Effector memory CD4-positive, alpha-beta T cell (primary cell): Measurements from ENCODE around the gene SLC5A5.
A peak's percentile ranks its signal among the peaks of the same experiment; 100 is the strongest.

Experiments
- DNase-seq, 3 donors: peaks; one replicate each; pipeline ENCODE4 v3.0.0-alpha.2; 2020
- H3K27ac ChIP-seq: 2 replicates; pipeline ENCODE4 v1.7.0; 2013; ENCODE audit warnings: mild to moderate bottlenecking, low read length, moderate library complexity; ENCODE audit not compliant: insufficient read depth, poor library complexity, severe bottlenecking
- H3K27me3 ChIP-seq: replicated peaks from 2 replicates; pipeline ENCODE4 v1.7.0; 2013; ENCODE audit warnings: mild to moderate bottlenecking, low read length; ENCODE audit not compliant: insufficient read depth, control insufficient read depth, poor library complexity, severe bottlenecking
- H3K36me3 ChIP-seq: 2 replicates; pipeline ENCODE4 v1.7.0; 2013; ENCODE audit warnings: mild to moderate bottlenecking, low read length, moderate library complexity; ENCODE audit not compliant: control insufficient read depth, insufficient read depth
- H3K4me1 ChIP-seq: 2 replicates; pipeline ENCODE4 v1.7.0; 2013; ENCODE audit warnings: low read length, mild to moderate bottlenecking; ENCODE audit not compliant: control insufficient read depth, insufficient read depth, poor library complexity, severe bottlenecking
- H3K4me3 ChIP-seq: 2 replicates; pipeline ENCODE4 v1.7.0; 2013; ENCODE audit warnings: low read length, low read depth, mild to moderate bottlenecking; ENCODE audit not compliant: insufficient read depth, poor library complexity, severe bottlenecking
- H3K9me3 ChIP-seq: 2 replicates; pipeline ENCODE4 v1.7.0; 2013; ENCODE audit warnings: mild to moderate bottlenecking, low read length, moderate library complexity; ENCODE audit not compliant: control insufficient read depth
- total RNA-seq, 3 donors: gene quantifications; one replicate each; lab custom pipeline; 2026; lab: John Stamatoyannopoulos, UW

Gene SLC5A5
- 2.1 to 5.7 (median 3.9) reads per million in 3 donors for total RNA-seq

DNA sequence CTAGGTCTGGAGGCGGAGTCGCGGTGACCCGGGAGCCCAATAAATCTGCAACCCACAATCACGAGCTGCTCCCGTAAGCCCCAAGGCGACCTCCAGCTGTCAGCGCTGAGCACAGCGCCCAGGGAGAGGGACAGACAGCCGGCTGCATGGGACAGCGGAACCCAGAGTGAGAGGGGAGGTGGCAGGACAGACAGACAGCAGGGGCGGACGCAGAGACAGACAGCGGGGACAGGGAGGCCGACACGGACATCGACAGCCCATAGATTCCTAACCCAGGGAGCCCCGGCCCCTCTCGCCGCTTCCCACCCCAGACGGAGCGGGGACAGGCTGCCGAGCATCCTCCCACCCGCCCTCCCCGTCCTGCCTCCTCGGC lies at the start of gene SLC5A5:
SLC5A5 (plus strand) TSS at position 68 of the 373 bp plus-strand sequence. CDS start 375 bp downstream, outside the sequence.
- Histone ChIP-seq H3K27me3 (no peaks in the 10 kb centered on the region), H3K36me3 (no peaks in the 10 kb centered on the region), H3K27ac (peak within 1 kb of the TSS; percentile 53), H3K9me3 (no peaks in the 10 kb centered on the region), H3K4me1 (peaks cover 22% of the 10 kb centered on the region), H3K4me3 (peak within 1 kb of the TSS; percentile 56)
- no peak for DNase-seq

GRCh38 chr19:17824339-17824738 lies 47.4 kb upstream of the SLC5A5 start:
- no peaks in the 10 kb centered on the region for H3K27me3 ChIP-seq
- H3K36me3 ChIP-seq: peaks cover 19% of the 10 kb centered on the region
- no peaks in the 10 kb centered on the region for H3K9me3 ChIP-seq
- DNase-seq: no peak
- no peaks in the 10 kb centered on the region for H3K4me1 ChIP-seq
- H3K27ac ChIP-seq: no peak overlapping the region
- no peak overlapping the region for H3K4me3 ChIP-seq

DNA sequence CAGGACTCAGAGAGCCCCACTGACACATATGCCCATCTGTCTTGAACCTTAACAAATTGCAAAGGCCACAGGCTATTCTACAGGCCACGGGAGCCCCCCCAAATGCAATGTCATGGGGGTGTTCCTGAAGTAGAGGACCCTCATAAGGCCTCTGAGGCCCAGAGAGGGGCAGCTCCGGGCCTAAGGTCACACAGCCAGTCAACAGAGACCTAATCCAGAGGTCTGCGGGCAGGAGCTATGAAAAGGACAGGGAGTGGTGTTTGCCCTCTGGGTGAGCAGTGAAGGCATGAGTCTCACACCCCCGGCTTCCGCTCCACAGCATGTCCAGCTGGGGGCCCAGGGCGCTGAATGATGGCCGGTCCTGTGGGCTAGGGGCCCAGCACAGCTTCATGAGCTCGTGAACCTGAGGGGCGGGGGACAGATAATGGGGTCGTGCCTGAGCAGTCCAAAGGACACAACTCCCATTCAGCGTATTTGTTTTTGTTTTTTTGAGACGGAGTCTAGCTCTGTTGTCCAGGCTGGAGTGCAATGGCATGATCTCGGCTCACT lies 45.2 kb upstream of the SLC5A5 start:
- Histone ChIP-seq H3K36me3 (peaks cover 38% of the 10 kb centered on the region), H3K4me3 (no peak overlapping the region), H3K9me3 (no peaks in the 10 kb centered on the region), H3K27me3 (no peaks in the 10 kb centered on the region), H3K4me1 (no peaks in the 10 kb centered on the region), H3K27ac (no peak overlapping the region)
- DNase-seq: no peak

DNA sequence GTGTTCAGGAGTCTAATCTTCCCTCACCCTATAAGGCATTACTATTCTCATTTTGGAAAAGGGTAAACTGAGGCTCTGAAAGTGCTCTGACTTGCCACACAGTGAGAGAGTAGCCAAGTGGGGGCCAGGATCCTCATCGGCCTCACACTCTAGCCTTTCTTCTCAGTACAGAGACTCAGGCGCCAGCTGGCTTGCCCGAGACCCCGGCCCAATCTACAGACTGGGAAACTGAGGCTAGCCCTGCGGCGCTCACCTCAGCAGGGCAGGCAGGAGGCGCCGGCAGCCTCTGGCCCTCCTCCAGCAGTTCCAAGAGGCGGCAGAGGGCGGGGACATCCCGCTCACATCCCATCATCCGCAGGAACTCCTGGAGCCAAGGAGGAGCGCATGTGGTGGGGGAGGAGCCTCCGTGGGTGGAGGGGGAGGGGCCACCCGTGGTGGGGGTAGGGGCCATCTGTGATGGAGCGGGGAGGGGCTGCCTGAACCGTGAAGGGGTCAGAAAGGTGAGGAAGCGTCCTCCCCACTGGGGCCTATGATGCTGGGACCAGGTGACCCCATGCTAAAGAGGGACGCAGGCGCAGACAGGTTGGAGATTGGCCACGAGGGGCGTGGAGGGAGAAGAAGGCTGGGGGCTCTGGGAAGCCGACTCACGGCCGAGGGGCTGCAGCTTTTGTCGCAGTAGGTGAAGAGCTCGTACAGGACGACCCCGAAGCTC lies 41.7 kb upstream of the SLC5A5 start:
- no peaks in the 10 kb centered on the region for H3K4me1 ChIP-seq
- H3K36me3 ChIP-seq: peaks cover 63% of the 10 kb centered on the region
- H3K27me3 ChIP-seq: no peaks in the 10 kb centered on the region
- no peak for DNase-seq
- H3K4me3 ChIP-seq: no peak overlapping the region
- no peak overlapping the region for H3K27ac ChIP-seq
- no peaks in the 10 kb centered on the region for H3K9me3 ChIP-seq

DNA sequence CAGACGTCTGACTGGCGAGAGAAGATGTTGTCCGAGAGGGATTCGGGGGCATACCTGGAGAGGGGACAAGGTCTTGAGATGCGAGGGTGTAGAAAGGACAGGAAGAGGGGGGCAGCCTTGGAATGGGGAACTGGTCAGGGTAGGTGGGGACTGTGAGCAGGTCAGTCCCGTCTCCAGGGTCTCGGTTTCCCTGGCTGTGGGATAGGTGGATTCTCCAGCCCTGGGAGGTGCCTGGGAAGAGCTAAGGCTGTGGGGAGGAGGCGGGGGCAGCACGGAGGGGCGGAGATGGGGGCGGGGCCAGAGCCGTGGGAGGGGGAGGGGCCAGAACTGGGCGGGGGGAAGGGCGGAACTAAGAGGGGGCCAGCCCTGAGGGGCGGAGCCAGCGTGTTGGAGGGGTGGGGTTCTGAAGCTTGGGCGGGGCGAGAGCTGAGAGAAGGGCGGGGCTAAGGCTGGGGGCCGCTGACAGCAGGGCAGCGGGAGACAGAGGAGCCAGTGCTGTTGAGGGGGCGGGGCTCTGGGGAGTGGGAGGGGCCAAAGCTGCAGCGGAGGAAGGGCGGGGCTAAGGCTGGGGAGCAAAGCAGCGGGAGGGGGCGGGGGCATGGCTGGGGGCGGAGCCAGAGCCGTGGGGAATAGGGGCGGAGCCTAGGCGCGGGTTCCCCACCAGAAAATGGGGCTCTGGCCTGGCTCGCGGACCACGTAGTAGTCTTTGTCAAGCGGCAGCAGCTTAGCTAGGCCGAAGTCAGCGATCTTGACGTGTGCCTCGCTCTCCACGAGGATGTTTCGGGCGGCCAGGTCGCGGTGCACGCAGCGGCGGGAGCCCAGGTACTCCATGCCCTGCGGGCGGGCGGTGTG lies 41.0 kb upstream of the SLC5A5 start:
- peak; percentile 9 to 42 (median 24) for DNase-seq
- no peaks in the 10 kb centered on the region for H3K4me1 ChIP-seq
- H3K9me3 ChIP-seq: no peaks in the 10 kb centered on the region
- H3K27ac ChIP-seq: no peak overlapping the region
- H3K4me3 ChIP-seq: no peak overlapping the region
- no peaks in the 10 kb centered on the region for H3K27me3 ChIP-seq
- H3K36me3 ChIP-seq: peaks cover 71% of the 10 kb centered on the region

GRCh38 chr19:17831419-17831888 lies 40.3 kb upstream of the SLC5A5 start:
- Histone ChIP-seq H3K27me3 (no peaks in the 10 kb centered on the region), H3K9me3 (no peaks in the 10 kb centered on the region), H3K36me3 (peaks cover 75% of the 10 kb centered on the region), H3K27ac (no peak overlapping the region), H3K4me1 (no peaks in the 10 kb centered on the region), H3K4me3 (no peak overlapping the region)
- DNase-seq: no peak

- Histone ChIP-seq H3K4me1 (no peaks in the 10 kb centered on the region), H3K9me3 (no peaks in the 10 kb centered on the region), H3K27ac (no peak overlapping the region), H3K4me3 (no peak overlapping the region), H3K27me3 (no peaks in the 10 kb centered on the region), H3K36me3 (peaks cover 81% of the 10 kb centered on the region)
- no peak for DNase-seq
Measured at GRCh38 chr19:17832443-17833208, 39.1 kb upstream of the SLC5A5 start.

GRCh38 chr19:17834350-17835181 lies 37.2 kb upstream of the SLC5A5 start:
- Histone ChIP-seq H3K27me3 (no peaks in the 10 kb centered on the region), H3K36me3 (peaks cover 89% of the 10 kb centered on the region)
- DNase-seq: no peak

More at GRCh38 chr19:17834350-17835181, 37.2 kb upstream of the SLC5A5 start:
- no peaks in the 10 kb centered on the region for H3K9me3 ChIP-seq
- H3K27ac ChIP-seq: no peak overlapping the region
- no peaks in the 10 kb centered on the region for H3K4me1 ChIP-seq
- H3K4me3 ChIP-seq: no peak overlapping the region
